Panc1 (cell line): ENCODE data around the gene SNRPA.

Experiments used
- POLR2AphosphoS5 ChIP-seq: IDR thresholded peaks from 2 replicates; pipeline ENCODE4 v1.6.1; 2012; ENCODE audit warnings: mild to moderate bottlenecking, low read depth, low read length, moderate library complexity
- REST ChIP-seq, 2 experiments: IDR thresholded peaks; 2 replicates each; pipeline ENCODE4 v1.6.1; 2011 to 2012; ENCODE audit warnings: low read depth in 2 of 2, control low read depth in 1 of 2, low read length in 1 of 2, mild to moderate bottlenecking in 1 of 2, moderate library complexity in 1 of 2; ENCODE audit not compliant: insufficient read depth in 1 of 2
- TF ChIP-seq, protein P1 (sequence below): fragments of 450-650 bp; IDR thresholded peaks from 2 replicates; pipeline ENCODE4 v1.5.1; 2017; ENCODE audit warnings: mild to moderate bottlenecking

- TF ChIP-seq, protein P1, sequence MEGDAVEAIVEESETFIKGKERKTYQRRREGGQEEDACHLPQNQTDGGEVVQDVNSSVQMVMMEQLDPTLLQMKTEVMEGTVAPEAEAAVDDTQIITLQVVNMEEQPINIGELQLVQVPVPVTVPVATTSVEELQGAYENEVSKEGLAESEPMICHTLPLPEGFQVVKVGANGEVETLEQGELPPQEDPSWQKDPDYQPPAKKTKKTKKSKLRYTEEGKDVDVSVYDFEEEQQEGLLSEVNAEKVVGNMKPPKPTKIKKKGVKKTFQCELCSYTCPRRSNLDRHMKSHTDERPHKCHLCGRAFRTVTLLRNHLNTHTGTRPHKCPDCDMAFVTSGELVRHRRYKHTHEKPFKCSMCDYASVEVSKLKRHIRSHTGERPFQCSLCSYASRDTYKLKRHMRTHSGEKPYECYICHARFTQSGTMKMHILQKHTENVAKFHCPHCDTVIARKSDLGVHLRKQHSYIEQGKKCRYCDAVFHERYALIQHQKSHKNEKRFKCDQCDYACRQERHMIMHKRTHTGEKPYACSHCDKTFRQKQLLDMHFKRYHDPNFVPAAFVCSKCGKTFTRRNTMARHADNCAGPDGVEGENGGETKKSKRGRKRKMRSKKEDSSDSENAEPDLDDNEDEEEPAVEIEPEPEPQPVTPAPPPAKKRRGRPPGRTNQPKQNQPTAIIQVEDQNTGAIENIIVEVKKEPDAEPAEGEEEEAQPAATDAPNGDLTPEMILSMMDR: no peak
- TF ChIP-seq POLR2AphosphoS5 (no peak), REST (IDR thresholded peaks at IDR 0.05; ENCODE audit: insufficient read depth in 1 of 2, low read depth in 2 of 2, low read length in 1 of 2) (no peak)
Measured at GRCh38 chr19:40752257-40752781, 1.3 kb downstream of the SNRPA start.
